Pons (tissue), 1 donor: Measurements from ENCODE around the gene SMIM43.
"Not testable (repeated sequence)": the region's sequence is repeated elsewhere in the genome, so short reads cannot be mapped to it uniquely, and the experiment has no call there.

Source experiments
- DNase-seq: peaks from one replicate; pipeline ENCODE4 v3.0.0-alpha.2; 2016; ENCODE audit warnings: low spot score

The SMIM43 gene

DNA sequence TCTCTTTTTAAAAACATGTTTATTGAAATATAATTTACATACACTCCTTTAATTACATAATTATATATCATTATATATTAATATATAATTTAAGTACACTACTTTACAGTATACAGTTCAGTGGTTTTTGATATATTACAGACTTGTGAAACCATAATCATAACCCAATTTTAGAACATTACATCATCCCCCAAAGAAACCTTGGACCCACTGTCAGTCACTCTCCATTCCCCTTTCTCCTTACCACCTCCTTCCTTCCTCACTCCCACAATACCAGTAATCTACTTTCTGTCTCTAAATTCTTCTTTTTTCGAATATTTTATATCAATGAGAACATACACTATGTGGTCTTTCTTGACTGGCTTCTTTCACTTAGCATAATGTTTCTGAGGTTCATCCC is 18.2 kb upstream of the SMIM43 start:
- no peak for DNase-seq

- no peak for DNase-seq
These were observed 14.1 kb upstream of the SMIM43 start for GRCh38 chr4:121778991-121779628.

- no peak for DNase-seq
These were observed 12.7 kb upstream of the SMIM43 start for GRCh38 chr4:121777625-121778024.

- no peak for DNase-seq
These were observed 11.8 kb upstream of the SMIM43 start for GRCh38 chr4:121776610-121777401.

- DNase-seq: no peak
These were observed 8.9 kb upstream of the SMIM43 start for GRCh38 chr4:121773883-121774282.

GRCh38 chr4:121771869-121772268 is 6.9 kb upstream of the SMIM43 start:
- no peak for DNase-seq

DNA sequence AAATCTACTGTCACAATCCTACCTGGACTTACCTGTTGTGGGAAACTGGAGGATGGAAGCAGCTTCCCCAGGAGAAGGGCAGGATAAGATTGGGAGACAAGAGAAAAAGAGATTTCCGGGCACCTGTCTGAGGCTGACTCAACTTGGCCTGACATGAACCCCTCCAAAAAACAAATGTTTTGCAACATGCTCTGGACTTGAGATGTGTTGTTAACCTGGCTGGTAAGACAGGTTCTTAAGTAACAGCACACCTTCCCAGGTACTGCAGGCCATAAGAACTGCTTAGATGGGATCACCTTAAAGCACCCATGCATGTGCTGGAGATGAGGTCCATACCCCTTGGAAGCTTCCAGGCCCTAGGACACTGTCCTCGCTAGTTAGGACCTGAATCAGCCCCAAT is 4.4 kb upstream of the SMIM43 start:
- DNase-seq: no peak

GRCh38 chr4:121767166-121767565 is 2.2 kb upstream of the SMIM43 start:
- no peak for DNase-seq

GRCh38 chr4:121765971-121766538 is 1.1 kb upstream of the SMIM43 start:
- no peak for DNase-seq

DNA sequence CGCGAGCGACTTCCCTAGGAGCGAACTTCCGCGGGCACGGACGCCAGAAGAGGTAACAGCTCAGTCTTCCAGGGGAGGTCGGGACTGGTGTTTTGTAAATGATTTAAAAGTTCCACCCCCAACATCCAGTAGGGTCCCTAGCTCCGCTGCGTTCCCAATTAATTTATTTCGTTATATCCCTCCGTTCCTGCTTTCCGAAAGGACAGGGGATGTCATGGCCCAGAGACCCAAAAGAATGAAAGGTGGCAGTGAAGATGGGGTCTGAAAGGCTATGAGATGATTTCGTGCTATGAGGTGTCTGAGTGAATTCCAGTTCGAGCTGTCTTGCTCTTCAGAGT is 373 bp upstream of the SMIM43 start:
- no peak for DNase-seq

- no peak for DNase-seq
These were observed 662 bp downstream of the SMIM43 start for GRCh38 chr4:121764303-121764701.

GRCh38 chr4:121760205-121760604 is 4.8 kb downstream of the SMIM43 start:
- no peak for DNase-seq

- no peak for DNase-seq
These were observed 5.9 kb downstream of the SMIM43 start for GRCh38 chr4:121758925-121759568.

DNA sequence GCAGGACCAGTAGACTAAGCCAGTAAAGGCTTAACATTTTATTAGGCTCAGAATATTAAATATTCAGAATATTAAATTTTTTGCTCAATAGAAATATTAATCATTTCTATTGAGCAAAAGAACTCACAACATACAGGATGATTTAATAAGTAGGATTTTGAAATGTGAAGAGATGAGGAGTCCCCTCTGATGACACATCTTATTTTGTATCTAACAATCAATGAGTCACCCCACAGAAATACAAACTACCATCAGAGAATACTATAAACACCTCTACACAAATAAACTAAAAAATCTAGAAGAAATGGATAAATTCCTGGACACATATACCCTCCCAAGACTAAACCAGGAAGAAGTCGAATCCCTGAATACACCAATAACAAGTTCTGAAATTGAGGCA is 12.8 kb downstream of the SMIM43 start:
- DNase-seq: not testable (repeated sequence)

DNA sequence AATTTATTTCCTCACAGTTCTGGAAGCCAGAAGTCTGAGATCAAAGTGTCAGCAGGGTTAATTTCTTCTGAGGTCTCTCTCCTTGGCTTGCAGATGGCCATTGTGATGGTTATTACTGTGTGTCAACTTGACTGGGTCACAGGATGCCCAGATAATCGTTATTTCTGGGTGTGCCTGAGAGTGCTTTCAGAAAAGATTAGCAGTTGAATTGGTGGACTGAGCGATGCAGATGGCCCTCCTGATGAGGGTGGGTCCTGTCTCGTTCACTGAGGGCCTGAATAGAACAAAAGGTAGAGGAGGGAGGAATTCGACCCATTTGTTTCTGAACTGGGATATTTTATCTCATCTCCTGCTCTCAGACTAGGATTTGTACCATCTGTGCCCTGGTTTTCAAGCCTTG is 15.7 kb downstream of the SMIM43 start:
- no peak for DNase-seq

- DNase-seq: no peak
These were observed 22.2 kb downstream of the SMIM43 start for GRCh38 chr4:121742794-121743193.

DNA sequence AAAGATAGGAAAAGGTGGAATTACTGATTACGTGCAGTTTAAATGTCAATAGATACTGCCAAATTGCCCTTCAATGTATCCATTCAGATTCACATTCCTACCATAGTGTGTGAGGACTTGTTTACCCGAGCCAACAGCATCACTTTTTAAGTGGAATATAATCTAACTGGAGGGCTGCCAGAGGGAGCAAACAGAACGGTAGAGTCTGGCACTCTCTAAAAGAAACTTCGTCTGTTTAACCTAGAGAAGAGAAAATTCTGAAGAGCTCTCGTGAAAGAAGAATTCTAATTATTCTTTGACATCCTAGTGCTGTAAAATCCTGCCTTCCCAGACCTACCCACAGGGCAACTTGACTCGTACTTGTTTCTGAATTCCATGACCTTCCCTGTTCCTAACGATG is 23.2 kb downstream of the SMIM43 start:
- DNase-seq: no peak

DNA sequence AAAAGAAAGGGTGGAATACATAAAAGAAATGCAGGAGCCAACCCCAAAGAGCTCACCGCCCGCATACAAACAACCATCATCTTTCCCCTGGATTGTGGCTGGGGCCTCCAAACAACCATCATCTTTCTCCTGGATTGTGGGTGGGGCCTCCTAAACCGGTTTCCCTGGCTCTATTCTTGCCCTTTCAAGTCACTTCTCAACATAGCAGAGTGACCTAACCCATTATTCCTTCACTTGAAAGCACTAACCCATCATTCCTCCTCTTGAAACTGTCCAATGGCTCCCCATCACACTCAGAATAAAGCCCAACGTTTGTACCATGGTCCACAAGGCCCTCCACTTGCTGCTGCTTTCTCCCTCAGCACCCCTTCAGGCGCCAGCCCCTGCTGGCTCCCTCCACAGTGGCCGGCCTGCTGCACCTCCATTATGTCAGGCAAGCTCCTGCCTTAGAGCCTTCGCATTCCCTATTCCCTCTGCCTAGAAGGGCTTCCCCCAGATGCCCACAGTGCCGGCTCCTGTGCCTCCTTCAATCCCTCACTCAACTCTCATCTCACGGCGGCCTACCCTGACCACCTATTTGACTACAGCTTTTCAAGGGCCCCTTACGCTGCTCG is 24.1 kb downstream of the SMIM43 start:
- DNase-seq: no peak

DNA sequence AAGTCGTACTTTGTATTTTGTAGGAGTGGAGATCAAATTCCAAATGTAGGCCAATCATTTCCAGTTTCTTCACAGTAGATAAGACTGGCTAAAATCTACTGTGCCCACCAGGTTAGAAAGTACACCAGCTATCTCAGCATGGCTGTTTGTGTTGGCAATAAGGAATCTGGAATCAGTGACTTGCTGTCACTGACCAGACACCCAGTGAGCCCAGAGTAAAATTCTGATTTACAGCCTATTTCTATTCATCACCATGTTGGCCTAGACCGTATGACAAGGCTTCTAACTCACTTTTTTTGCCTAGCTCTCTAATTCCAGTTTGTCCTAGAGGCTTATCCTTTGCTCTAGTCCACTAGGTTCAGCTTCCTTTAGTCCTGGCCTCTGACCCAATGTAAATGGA is 25.4 kb downstream of the SMIM43 start:
- no peak for DNase-seq

DNA sequence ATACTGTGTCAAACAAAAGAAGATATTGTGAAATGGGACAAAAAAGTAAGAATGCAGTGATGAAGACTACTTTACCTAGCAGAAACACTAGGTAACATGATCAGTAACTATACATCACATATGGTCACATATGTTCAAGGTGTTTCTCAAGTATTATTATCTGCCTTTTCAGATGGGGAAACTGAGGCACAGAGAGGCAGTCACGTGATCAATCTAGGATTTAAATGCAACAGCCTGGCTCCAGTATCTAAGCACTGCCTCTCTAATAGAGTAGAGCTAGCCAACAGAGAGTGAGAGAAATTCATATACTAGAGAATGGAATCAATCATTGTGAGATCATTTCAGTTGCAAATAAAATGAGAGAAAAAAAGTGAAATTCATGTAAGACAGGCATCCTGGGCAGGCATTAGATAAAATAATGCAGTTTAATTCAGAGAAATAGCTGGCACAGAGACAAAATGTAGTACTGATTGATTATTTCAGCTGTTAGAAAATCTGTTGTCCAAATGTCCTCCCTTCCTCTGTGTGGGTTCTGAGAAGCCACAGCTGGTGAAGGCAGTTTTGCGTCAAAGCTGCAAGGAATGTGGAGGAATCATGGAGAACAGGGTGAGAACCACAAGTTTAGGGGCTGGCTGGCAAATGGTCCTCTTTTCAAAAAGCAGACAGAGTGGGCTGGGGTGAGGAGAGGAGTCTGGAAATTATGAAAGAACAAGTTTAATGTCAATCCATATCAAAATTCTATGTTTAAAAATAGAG is 26.0 kb downstream of the SMIM43 start:
- no peak for DNase-seq

DNA sequence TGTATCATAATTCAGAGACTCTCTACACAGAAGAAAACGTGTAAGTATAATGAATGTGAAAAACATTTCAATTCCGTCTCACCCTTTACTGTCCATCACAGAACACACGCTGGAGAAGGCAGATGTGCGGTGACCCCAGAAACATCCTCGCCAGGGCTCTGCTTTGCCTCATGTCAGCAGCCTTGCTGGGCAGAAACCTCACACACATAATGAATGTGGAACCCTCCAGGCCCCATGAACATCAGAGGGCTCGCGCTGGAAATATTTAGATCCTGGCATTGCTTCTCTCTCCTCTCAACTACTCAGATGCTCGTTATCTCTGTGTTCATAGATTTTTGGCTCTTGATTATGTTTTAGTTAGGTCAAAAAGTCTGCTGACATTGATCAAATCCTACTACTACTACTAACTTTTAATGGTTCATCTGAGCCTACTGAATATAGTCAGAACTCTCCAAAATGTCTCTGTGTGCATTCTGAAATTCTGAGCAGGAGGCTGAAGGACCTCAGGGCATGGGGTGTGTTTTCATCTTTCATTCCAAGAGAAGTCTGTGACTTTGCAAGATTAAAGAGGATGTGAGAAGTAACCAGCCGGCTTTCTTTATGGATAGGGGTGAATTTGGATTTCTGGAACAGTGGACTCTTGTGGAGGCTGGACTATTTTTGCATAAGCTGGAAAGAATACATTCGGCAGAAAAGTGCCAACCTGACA is 27.0 kb downstream of the SMIM43 start:
- DNase-seq: no peak
